Loucy (cell line): ENCODE data around the gene KRT86.
"Not testable (repeated sequence)": the region's sequence is repeated elsewhere in the genome, so short reads cannot be mapped to it uniquely, and the experiment has no call there.

Experiments used
- EZH2phosphoT487 ChIP-seq: fragments of 200-600 bp; IDR thresholded peaks from 2 replicates; pipeline ENCODE4 v1.6.1; 2018; ENCODE audit warnings: antibody characterized with exemption, mild to moderate bottlenecking, moderate library complexity, borderline replicate concordance
- TF ChIP-seq, protein P1 (sequence below): fragments of 200-600 bp; sonication (generic); conservative IDR thresholded peaks from 2 replicates; pipeline ENCODE4 v1.5.1; 2014; ENCODE audit warnings: mild to moderate bottlenecking, antibody characterized with exemption, low read length

DNA sequence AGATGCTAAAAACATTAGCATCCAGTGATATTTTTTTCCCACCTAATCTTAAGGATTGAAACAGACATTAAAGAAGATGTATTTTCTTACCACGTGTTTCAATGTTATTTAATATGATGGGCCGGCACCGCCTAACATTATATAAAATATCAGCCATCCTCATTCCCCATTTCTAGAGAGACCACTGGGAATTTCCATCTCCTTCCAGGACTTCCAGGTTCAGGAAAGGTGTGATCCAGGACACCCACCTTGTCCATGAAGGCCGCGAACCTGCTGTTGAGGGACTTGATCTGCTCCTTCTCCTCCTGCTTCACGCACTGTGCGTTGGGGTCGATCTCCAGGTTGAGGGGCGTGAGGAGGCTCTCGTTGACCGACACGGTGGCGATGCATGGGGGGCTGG is 16.5 kb upstream of the KRT86 start:
- TF ChIP-seq, protein P1, sequence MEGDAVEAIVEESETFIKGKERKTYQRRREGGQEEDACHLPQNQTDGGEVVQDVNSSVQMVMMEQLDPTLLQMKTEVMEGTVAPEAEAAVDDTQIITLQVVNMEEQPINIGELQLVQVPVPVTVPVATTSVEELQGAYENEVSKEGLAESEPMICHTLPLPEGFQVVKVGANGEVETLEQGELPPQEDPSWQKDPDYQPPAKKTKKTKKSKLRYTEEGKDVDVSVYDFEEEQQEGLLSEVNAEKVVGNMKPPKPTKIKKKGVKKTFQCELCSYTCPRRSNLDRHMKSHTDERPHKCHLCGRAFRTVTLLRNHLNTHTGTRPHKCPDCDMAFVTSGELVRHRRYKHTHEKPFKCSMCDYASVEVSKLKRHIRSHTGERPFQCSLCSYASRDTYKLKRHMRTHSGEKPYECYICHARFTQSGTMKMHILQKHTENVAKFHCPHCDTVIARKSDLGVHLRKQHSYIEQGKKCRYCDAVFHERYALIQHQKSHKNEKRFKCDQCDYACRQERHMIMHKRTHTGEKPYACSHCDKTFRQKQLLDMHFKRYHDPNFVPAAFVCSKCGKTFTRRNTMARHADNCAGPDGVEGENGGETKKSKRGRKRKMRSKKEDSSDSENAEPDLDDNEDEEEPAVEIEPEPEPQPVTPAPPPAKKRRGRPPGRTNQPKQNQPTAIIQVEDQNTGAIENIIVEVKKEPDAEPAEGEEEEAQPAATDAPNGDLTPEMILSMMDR, result not testable (repeated sequence)
- TF ChIP-seq EZH2phosphoT487, result not testable (repeated sequence)
